Subcutaneous adipose tissue (tissue), 4 donors: ENCODE data around the gene ATP9B. TPM values are rescaled to one million over a fixed set of nuclear protein-coding genes. Genes with fewer than 3 reads are reported as not detected.

ENCODE experiments used
- CTCF ChIP-seq: fragments of 450-650 bp; IDR thresholded peaks from one replicate; pipeline ENCODE4 v1.5.1; 2016; ENCODE audit warnings: low read depth, mild to moderate bottlenecking, control low read depth, antibody characterized with exemption, moderate library complexity
- total RNA-seq, 4 donors: library from RNA; depleted of rRNA; stranded (reverse); fragments of >200 nt; gene quantifications; one replicate each; pipeline ENCODE4 v1.1.0, GENCODE V29; 2016

Gene ATP9B
- total RNA-seq, 4 donors from 2014 or later = 38.8 to 58.5 (median 45.3) TPM

GRCh38 chr18:79387214-79387613 is 318.0 kb downstream of the ATP9B start:
- no peak for TF ChIP-seq CTCF

GRCh38 chr18:79387615-79388014 is 318.4 kb downstream of the ATP9B start:
- TF ChIP-seq CTCF = no peak

- TF ChIP-seq CTCF = no peak
These were observed 318.8 kb downstream of the ATP9B start for GRCh38 chr18:79388043-79388442.

GRCh38 chr18:79389689-79390088 is 320.5 kb downstream of the ATP9B start:
- TF ChIP-seq CTCF = no peak

GRCh38 chr18:79392226-79392625 is 323.0 kb downstream of the ATP9B start:
- no peak for TF ChIP-seq CTCF

GRCh38 chr18:79393181-79393634 is 324.0 kb downstream of the ATP9B start:
- no peak for TF ChIP-seq CTCF

GRCh38 chr18:79393635-79394533 is 324.7 kb downstream of the ATP9B start:
- no peak for TF ChIP-seq CTCF
